Neutrophil (primary cell): ENCODE measurements around the gene MAPKAPK3.

Experiments used
- H3K27ac ChIP-seq: fragments of 200-600 bp; sonication (generic); 2 replicates; pipeline ENCODE4 v1.5.1; 2016; ENCODE audit warnings: mild to moderate bottlenecking, moderate library complexity
- H3K27me3 ChIP-seq: fragments of 200-600 bp; sonication (generic); 2 replicates; pipeline ENCODE4 v1.6.0; 2016; ENCODE audit warnings: mild to moderate bottlenecking
- H3K36me3 ChIP-seq: fragments of 200-600 bp; sonication (generic); 2 replicates; pipeline ENCODE4 v1.5.1; 2017
- H3K4me1 ChIP-seq, 2 experiments: fragments of 200-600 bp in 1 of 2; sonication (generic) in 1 of 2; 1 replicate in 1 of 2; 2 replicates in 1 of 2; pipeline versions ENCODE4 v1.5.1 to v1.6.1; 2013 to 2016; ENCODE audit warnings: low read depth in 1 of 2, low read length in 1 of 2, mild to moderate bottlenecking in 1 of 2, moderate library complexity in 1 of 2; ENCODE audit not compliant: control insufficient read depth in 1 of 2, insufficient read depth in 1 of 2
- H3K4me3 ChIP-seq, 2 experiments: fragments of 200-600 bp in 1 of 2; sonication (generic) in 1 of 2; 1 replicate in 1 of 2; 2 replicates in 1 of 2; pipeline ENCODE4 v1.5.1; 2013 to 2016; ENCODE audit warnings: low read depth in 1 of 2, low read length in 1 of 2, mild to moderate bottlenecking in 1 of 2, moderate library complexity in 1 of 2
- H3K9me3 ChIP-seq: fragments of 200-600 bp; sonication (generic); 2 replicates; pipeline ENCODE4 v1.5.1; 2016
- TF ChIP-seq, protein P1 (sequence below): fragments of 200-600 bp; sonication (generic); IDR thresholded peaks from 2 replicates; pipeline ENCODE4 v1.5.1; 2016; ENCODE audit warnings: antibody characterized with exemption

The MAPKAPK3 gene

DNA sequence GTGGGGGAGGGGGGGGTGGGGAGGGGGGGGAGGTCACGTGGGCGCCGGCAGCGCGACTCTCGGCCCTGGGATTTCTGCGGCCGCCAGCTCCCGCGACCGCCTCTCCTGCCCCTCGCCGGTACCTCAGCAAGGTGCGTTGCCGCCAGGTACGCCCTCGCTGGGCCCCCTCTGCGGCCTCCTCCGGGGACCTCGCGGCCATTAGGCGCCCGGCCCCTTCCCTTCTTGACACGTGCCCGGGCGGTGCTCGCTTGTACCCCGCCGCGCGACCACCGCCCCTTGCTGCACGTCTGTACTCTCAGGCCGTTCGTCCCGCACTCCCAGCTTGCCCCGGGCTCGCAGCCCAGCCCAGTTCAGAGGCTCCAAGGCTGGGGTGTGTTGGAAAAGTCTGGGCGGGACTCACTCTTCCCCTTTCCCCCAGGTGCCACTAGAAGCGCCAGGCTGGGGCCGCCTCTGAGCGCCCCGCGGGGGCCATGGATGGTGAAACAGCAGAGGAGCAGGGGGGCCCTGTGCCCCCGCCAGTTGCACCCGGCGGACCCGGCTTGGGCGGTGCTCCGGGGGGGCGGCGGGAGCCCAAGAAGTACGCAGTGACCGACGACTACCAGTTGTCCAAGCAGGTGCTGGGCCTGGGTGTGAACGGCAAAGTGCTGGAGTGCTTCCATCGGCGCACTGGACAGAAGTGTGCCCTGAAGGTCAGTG is at the start of gene MAPKAPK3:
Gene MAPKAPK3 (plus strand): TSS at position 56 of the 696 bp plus-strand sequence. CDS start 415 bp downstream, at position 471.
- H3K4me1 ChIP-seq, result peaks cover 73 to 77% of the 10 kb centered on the region in 2 experiments

DNA sequence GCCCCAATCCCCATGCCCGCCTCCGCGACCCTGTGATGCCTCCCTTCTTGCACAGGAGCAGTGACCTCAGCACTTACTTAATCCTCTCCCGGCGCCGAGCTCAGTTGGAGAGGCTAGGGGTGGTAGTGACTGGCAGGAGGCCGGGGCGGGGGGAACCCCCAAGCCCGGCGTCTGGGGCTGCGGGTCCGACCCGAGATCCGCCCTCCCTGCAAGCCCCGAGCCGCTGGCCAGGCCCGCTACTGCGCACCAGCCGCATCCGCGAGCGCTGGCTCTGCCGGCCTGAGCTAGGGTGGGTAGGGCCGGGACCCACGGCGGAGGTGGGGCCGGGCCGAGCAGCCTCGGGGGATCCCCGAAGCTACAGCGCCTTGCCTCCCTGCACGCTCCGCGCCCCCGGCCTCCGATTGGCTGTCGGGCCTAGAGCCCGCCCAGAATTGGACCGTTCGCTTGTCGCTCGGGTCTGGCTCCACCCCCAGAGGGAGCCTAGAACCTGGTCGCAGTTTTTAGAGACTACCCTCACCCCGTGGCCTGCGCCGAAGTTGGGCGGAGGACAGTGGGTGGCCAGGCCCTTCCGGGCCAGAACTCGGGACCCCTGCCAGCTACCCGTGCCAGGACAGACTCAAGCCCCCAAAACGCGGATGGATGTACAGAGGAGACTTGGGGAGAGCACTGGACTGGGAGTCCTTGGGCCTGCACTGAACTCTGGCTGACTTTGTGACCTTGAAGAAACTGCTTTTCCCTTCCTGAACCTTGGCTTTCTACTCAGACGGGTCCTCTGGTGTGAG is 49.4 kb upstream of the MAPKAPK3 start, which contains the start of gene C3orf18:
Gene C3orf18 (minus strand): TSS at position 362 of the 782 bp plus-strand sequence. CDS start 2,048 bp downstream, outside the sequence.
- Histone ChIP-seq H3K27ac (peak within 1 kb of the TSS; percentile 26), H3K27me3 (peaks cover 16% of the 10 kb centered on the region), H3K4me1 (peaks cover 33 to 36% of the 10 kb centered on the region in 2 experiments), H3K36me3 (no peaks in the 10 kb centered on the region), H3K9me3 (no peaks in the 10 kb centered on the region), H3K4me3 (peak within 1 kb of the TSS; percentile 71 to 95)
- TF ChIP-seq, protein P1, sequence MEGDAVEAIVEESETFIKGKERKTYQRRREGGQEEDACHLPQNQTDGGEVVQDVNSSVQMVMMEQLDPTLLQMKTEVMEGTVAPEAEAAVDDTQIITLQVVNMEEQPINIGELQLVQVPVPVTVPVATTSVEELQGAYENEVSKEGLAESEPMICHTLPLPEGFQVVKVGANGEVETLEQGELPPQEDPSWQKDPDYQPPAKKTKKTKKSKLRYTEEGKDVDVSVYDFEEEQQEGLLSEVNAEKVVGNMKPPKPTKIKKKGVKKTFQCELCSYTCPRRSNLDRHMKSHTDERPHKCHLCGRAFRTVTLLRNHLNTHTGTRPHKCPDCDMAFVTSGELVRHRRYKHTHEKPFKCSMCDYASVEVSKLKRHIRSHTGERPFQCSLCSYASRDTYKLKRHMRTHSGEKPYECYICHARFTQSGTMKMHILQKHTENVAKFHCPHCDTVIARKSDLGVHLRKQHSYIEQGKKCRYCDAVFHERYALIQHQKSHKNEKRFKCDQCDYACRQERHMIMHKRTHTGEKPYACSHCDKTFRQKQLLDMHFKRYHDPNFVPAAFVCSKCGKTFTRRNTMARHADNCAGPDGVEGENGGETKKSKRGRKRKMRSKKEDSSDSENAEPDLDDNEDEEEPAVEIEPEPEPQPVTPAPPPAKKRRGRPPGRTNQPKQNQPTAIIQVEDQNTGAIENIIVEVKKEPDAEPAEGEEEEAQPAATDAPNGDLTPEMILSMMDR, result no peak

More for the DNA sequence above, at the start of gene MAPKAPK3:
- Histone ChIP-seq H3K36me3 (peaks cover under 1% of the 10 kb centered on the region), H3K4me3 (peak within 1 kb of the TSS; percentile 86 to 96), H3K27ac (peak within 1 kb of the TSS; percentile 99), H3K9me3 (no peaks in the 10 kb centered on the region), H3K27me3 (no peaks in the 10 kb centered on the region)
- TF ChIP-seq, protein P1, result no peak

DNA sequence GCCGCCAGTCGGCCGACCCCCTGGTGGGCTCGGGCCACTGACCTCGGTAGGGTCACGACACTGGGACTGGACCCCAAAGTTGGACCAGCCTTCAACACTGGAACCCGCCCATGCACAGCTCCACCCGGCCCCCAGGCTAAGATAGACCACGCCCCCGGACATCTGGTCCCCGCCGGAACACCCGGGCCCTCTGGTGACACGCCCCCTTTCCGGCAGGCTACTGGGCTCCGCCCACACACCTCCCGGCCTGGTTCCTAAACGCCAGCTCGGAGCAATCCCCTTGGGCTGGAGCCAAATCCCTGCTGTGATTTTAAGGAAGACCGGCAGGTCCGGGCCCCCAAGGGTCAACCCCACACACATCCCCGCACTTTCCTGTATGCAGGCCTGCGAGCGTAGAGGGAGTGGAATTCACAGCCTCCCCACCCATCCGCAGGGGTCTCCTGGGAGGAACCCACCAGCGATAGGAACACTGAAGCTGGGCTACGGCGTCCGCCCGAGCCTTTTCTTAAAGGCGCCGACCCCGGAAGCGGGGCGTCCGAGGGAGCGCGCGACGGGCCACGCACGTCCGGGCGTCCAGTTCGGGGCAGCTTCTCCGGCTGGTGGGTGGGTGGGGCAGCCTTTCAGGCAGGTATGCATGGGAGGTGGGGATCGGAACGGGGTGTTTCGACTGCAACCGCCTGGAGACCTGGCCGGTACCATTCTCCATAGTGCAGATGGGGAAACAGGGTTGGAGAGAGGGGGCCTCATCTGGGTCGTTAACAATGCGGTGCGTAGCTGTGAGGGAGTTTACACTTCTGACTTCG is 47.8 kb upstream of the MAPKAPK3 start, which contains the start of gene HEMK1:
Gene HEMK1 (plus strand): TSS at position 576 of the 803 bp plus-strand sequence. CDS start 1,583 bp downstream, outside the sequence.
- Histone ChIP-seq H3K4me3 (peak within 1 kb of the TSS; percentile 71 to 95), H3K36me3 (no peaks in the 10 kb centered on the region), H3K4me1 (peaks cover 33 to 36% of the 10 kb centered on the region in 2 experiments), H3K27me3 (peaks cover 16% of the 10 kb centered on the region), H3K27ac (peak within 1 kb of the TSS; percentile 82), H3K9me3 (no peaks in the 10 kb centered on the region)
- TF ChIP-seq, protein P1, result no peak

DNA sequence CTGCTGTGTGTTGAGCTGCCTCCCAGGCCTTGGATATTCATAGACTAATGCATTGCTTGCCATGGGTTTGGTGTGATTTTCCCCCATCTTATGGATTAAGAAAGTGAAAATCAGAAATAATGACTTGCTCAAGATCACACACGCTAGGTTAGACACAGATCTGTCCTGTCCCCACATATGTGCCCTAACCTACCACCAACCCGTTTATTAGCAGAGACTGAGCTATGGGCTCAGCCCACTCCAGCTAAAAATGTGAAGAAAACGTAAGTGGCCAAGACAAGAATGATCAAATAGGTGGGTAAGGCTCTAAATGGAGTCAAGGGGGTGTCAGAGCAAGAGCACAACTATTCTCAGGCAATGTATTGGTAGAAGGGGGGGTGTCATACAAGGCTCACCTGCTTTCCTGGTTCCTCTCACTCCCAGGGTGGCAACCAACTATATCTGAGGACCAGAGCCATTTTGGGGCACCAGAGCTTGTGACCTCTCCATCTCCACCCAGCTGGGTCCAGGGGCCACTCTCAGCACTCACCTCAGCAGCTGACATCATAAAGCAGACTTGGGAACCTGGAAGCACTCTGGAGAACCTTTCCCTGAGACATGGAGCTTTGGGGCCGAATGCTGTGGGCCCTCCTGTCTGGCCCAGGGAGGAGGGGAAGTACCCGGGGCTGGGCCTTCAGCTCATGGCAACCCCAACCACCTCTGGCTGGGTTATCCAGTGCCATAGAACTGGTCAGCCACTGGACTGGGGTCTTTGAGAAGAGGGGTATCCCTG is 46.3 kb upstream of the MAPKAPK3 start:
- H3K36me3 ChIP-seq, result no peaks in the 10 kb centered on the region
- no peak overlapping the region for H3K4me3 ChIP-seq
- H3K9me3 ChIP-seq, result no peaks in the 10 kb centered on the region
- H3K27me3 ChIP-seq, result peaks cover 16% of the 10 kb centered on the region
- TF ChIP-seq, protein P1, result no peak
- H3K27ac ChIP-seq, result peak overlapping the region; percentile 82
- peaks cover 33 to 36% of the 10 kb centered on the region in 2 experiments for H3K4me1 ChIP-seq
